Parathyroid adenoma (tissue), 2 donors: ENCODE data around the gene CBX1.

Source experiments
- H2AFZ ChIP-seq: fragments of 300-600 bp; sonication (generic); one replicate; pipeline ENCODE4 v1.7.0; 2017; ENCODE audit warnings: antibody characterized with exemption, mild to moderate bottlenecking
- H3K27ac ChIP-seq: fragments of 300-600 bp; sonication (generic); one replicate; pipeline ENCODE4 v1.7.0; 2017
- H3K27me3 ChIP-seq: fragments of 300-600 bp; sonication (generic); one replicate; pipeline ENCODE4 v1.7.0; 2017; ENCODE audit warnings: low read length; ENCODE audit not compliant: control insufficient read depth, insufficient read depth
- H3K36me3 ChIP-seq: fragments of 300-600 bp; sonication (generic); one replicate; pipeline ENCODE4 v1.7.0; 2017; ENCODE audit warnings: low read length; ENCODE audit not compliant: control insufficient read depth, insufficient read depth
- H3K4me1 ChIP-seq: fragments of 300-600 bp; sonication (generic); one replicate; pipeline ENCODE4 v1.7.0; 2017; ENCODE audit warnings: control low read depth
- H3K4me2 ChIP-seq: fragments of 300-600 bp; sonication (generic); one replicate; pipeline ENCODE4 v1.7.0; 2017; ENCODE audit warnings: low read length
- H3K4me3 ChIP-seq: fragments of 300-600 bp; sonication (generic); one replicate; pipeline ENCODE4 v1.7.0; 2017; ENCODE audit warnings: low read depth, low read length
- H3K79me2 ChIP-seq: fragments of 300-600 bp; sonication (generic); one replicate; pipeline ENCODE4 v1.7.0; 2017; ENCODE audit warnings: control low read depth
- H3K9ac ChIP-seq: fragments of 300-600 bp; sonication (generic); one replicate; pipeline ENCODE4 v1.7.0; 2017; ENCODE audit warnings: mild to moderate bottlenecking
- H3K9me3 ChIP-seq: fragments of 300-600 bp; sonication (generic); one replicate; pipeline ENCODE4 v1.7.0; 2017; ENCODE audit warnings: low read length; ENCODE audit not compliant: control insufficient read depth
- TF ChIP-seq, protein P1 (sequence below): fragments of 300-600 bp; sonication (generic); IDR thresholded peaks from one replicate; pipeline ENCODE4 v1.7.0; 2017; ENCODE audit warnings: antibody characterized with exemption, mild to moderate bottlenecking
- donor health status: primary hyperparathyroidism.

CBX1 gene

GRCh38 chr17:48111937-48112241 is 10.6 kb upstream of the CBX1 start:
- Histone ChIP-seq H2AFZ (no peak overlapping the region), H3K4me1 (peaks cover 15% of the 10 kb centered on the region)

GRCh38 chr17:48110761-48111160 is 9.5 kb upstream of the CBX1 start:
- H3K36me3 ChIP-seq = no peaks in the 10 kb centered on the region
- H3K9ac ChIP-seq = no peak overlapping the region
- H2AFZ ChIP-seq = no peak overlapping the region
- no peak overlapping the region for H3K27ac ChIP-seq
- H3K9me3 ChIP-seq = no peaks in the 10 kb centered on the region
- peaks cover 25% of the 10 kb centered on the region for H3K79me2 ChIP-seq
- TF ChIP-seq, protein P1, sequence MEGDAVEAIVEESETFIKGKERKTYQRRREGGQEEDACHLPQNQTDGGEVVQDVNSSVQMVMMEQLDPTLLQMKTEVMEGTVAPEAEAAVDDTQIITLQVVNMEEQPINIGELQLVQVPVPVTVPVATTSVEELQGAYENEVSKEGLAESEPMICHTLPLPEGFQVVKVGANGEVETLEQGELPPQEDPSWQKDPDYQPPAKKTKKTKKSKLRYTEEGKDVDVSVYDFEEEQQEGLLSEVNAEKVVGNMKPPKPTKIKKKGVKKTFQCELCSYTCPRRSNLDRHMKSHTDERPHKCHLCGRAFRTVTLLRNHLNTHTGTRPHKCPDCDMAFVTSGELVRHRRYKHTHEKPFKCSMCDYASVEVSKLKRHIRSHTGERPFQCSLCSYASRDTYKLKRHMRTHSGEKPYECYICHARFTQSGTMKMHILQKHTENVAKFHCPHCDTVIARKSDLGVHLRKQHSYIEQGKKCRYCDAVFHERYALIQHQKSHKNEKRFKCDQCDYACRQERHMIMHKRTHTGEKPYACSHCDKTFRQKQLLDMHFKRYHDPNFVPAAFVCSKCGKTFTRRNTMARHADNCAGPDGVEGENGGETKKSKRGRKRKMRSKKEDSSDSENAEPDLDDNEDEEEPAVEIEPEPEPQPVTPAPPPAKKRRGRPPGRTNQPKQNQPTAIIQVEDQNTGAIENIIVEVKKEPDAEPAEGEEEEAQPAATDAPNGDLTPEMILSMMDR = no peak
- H3K4me3 ChIP-seq = no peak overlapping the region
- H3K27me3 ChIP-seq = no peaks in the 10 kb centered on the region
- peak overlapping the region; percentile 23 for H3K4me2 ChIP-seq
- H3K4me1 ChIP-seq = peaks cover 17% of the 10 kb centered on the region

More at GRCh38 chr17:48111937-48112241, 10.6 kb upstream of the CBX1 start:
- H3K9me3 ChIP-seq = no peaks in the 10 kb centered on the region
- H3K4me2 ChIP-seq = no peak overlapping the region
- H3K27ac ChIP-seq = no peak overlapping the region
- H3K4me3 ChIP-seq = no peak overlapping the region
- TF ChIP-seq, protein P1 = no peak
- H3K27me3 ChIP-seq = no peaks in the 10 kb centered on the region
- peaks cover 25% of the 10 kb centered on the region for H3K79me2 ChIP-seq
- H3K9ac ChIP-seq = no peak overlapping the region
- no peaks in the 10 kb centered on the region for H3K36me3 ChIP-seq

DNA sequence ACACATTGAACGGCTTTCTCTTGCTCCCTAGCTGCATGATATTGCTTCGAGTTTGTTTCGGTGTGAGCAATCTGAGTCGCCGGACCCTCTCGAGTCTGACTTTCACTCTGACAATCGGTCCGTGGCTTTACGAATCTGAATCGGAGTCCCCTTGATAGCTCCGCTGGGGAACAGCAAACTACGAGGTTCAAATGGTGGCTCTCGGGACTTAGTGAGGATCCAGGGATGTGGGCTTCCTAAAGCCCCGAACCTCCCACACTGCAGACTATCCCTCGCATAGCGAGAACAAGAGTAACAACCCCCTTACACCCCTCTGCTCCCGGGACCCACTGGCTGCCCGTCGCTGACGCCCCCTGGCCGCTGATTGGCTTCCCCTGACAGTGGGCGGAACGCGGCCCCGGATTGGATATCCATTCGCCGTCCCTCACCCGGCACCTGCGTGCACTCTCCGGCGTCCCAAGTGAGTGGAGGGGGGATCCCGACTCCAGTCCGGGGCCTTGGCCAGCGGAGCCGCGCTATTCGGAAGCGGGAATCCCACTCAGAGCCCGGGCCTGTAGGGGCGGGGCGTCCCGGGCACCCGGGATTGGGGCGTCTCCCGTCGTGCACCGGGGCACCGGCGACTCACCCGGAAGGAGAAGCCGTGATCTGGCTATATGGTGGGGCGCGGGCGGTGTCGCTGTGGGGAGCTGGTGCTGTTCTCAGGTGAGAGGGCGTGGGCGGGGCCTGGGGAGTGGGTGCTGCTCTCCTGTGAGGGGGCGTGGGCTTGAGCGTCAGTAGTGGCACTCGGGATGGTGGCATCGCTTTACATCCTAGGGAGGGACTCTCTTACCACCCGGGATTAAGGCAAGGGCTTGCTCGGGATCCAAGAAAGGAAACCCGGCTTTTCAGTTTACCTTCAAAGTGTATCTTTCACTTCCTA is 6.1 kb upstream of the CBX1 start, which contains the start of gene SNX11:
SNX11 (plus strand) TSS at position 630 of the 919 bp plus-strand sequence. CDS start 4,278 bp downstream, outside the sequence.
- peak within 1 kb of the TSS; percentile 97 for H2AFZ ChIP-seq
- no peaks in the 10 kb centered on the region for H3K9me3 ChIP-seq
- H3K4me1 ChIP-seq = peaks cover 17% of the 10 kb centered on the region
- H3K27ac ChIP-seq = peak within 1 kb of the TSS; percentile 90
- peak within 1 kb of the TSS; percentile 71 for H3K4me2 ChIP-seq
- H3K36me3 ChIP-seq = no peaks in the 10 kb centered on the region
- peak within 1 kb of the TSS; percentile 57 for H3K9ac ChIP-seq
- peaks cover 19% of the 10 kb centered on the region for H3K79me2 ChIP-seq
- TF ChIP-seq, protein P1 = no peak
- no peaks in the 10 kb centered on the region for H3K27me3 ChIP-seq
- H3K4me3 ChIP-seq = peak within 1 kb of the TSS; percentile 89

DNA sequence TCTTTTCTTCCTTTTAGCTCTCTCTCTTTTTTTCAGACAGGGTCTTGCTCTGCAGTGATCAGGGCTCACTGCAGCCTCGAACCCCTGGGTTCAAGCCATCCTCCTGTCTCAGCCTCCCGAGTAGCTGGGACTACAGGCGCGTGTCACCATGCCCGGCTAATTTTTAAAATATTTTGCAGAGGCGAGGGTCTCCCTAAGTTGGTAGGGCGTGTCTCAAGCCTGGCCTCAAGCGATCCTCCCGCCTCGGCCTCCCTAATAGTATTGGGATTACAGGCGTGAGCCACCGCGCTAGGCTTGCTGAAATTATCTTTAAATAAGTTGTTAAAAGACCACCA is 5.5 kb upstream of the CBX1 start:
- H3K4me3 ChIP-seq = peak overlapping the region; percentile 89
- H3K4me2 ChIP-seq = peak overlapping the region; percentile 71
- no peaks in the 10 kb centered on the region for H3K9me3 ChIP-seq
- peaks cover 13% of the 10 kb centered on the region for H3K79me2 ChIP-seq
- H3K27ac ChIP-seq = peak overlapping the region; percentile 90
- TF ChIP-seq, protein P1 = no peak
- H2AFZ ChIP-seq = peak overlapping the region; percentile 97
- H3K9ac ChIP-seq = peak overlapping the region; percentile 57
- peaks cover 17% of the 10 kb centered on the region for H3K4me1 ChIP-seq
- H3K36me3 ChIP-seq = no peaks in the 10 kb centered on the region
- no peaks in the 10 kb centered on the region for H3K27me3 ChIP-seq
